Pancreas (tissue), 10 donors: ENCODE measurements around the gene HIP1R. TPM values are rescaled to one million over a fixed set of nuclear protein-coding genes. Genes with fewer than 3 reads are reported as not detected.

Source experiments
- ATAC-seq, 4 donors: fragments of 200-7000 bp; cut with Tn5 transposase; one replicate each; pipeline versions ENCODE4 v1.8.0 to v1.9.1; 2020; ENCODE audit warnings: mild to moderate bottlenecking in 4 of 4, moderate library complexity in 4 of 4
- DNase-seq, 6 donors: peaks; one replicate each; pipeline ENCODE4 v3.0.0-alpha.2; 2020
- FAIRE-seq: peaks from 2 replicates; lab custom pipeline; 2012; peaks lifted over from hg19 to GRCh38; lab: Jason Lieb, UNC
- H3K27ac ChIP-seq, 4 donors: fragments of 200-600 bp; sonication (generic); 1 replicate in 3 of 4; 2 replicates in 1 of 4; pipeline versions ENCODE4 v1.5.0 to v1.8.0; 2020
- H3K27me3 ChIP-seq, 4 donors: fragments of 200-600 bp; one replicate each; pipeline ENCODE4 v1.8.0; 2021
- H3K36me3 ChIP-seq, 3 donors: fragments of 200-600 bp; sonication (generic) in 1 of 3; one replicate each; pipeline versions ENCODE4 v1.5.0 to v1.8.0; 2020 to 2021
- H3K4me1 ChIP-seq, 3 donors: fragments of 200-600 bp; one replicate each; pipeline ENCODE4 v1.8.0; 2021
- H3K4me3 ChIP-seq, 4 donors: fragments of 200-600 bp; sonication (generic) in 2 of 4; one replicate each; pipeline versions ENCODE4 v1.5.0 to v1.8.0; 2020 to 2021
- H3K9me3 ChIP-seq, 4 donors: fragments of 200-600 bp; one replicate each; pipeline ENCODE4 v1.8.0; 2021
- CTCF ChIP-seq, 4 donors: fragments of 200-600 bp; sonication (generic) in 3 of 4; IDR thresholded peaks; one replicate each; pipeline versions ENCODE4 v1.5.0 to v1.8.0; 2021; ENCODE audit warnings: antibody characterized with exemption in 4 of 4
- WGBS, 2 donors: extraction: QIAGEN DNeasy Blood & Tissue Kit; methylation state at CpG; one replicate each; pipeline ENCODE4 v1.1.7; 2013; 5-methylcytosine and 5-hydroxymethylcytosine counted together
- intact Hi-C, 3 donors: fragments of 100-400 bp; cut with DNase I; formaldehyde crosslinking; loops; one replicate each; pipeline versions ENCODE4 v1.11.1 to v1.14.2; 2022
- polyA plus RNA-seq, 2 donors: library from polyadenylated mRNA; stranded (reverse); fragments of 200-250 nt; gene quantifications; one replicate each; pipeline ENCODE4 v1.2.3, GENCODE V29; 2013
- total RNA-seq, 6 donors: library from RNA; stranded (reverse); fragmentation: NEBNext Ultra II Directional in 4 of 6; extraction: Animal tissue kit (Norgen Biotek cat#: 25700) in 4 of 6; gene quantifications; one replicate each; pipeline versions ENCODE4 v1.2.1 to v1.2.4, GENCODE V29; 2021 to 2023
- donor health status: healthy with polysubstance abuse.
- donor health status: DM: no; HTN: no; CAD: no; lungs with moderate emphysema.
- donor health status: DM: no; HTN: no; CAD: no.
- donor health status: control.
- donor health status: control.
- donor health status: Bipolar disorder and iron deficiency.
- donor health status: DM: yes; HTN: yes; CAD: no.
- donor health status: DM: no; HTN: no; CAD: no.
- donor health status: DM: no; HTN: no; CAD: no.
- donor health status: DM: yes; HTN: yes; CAD: no.

Gene HIP1R
- total and polyA plus RNA-seq, 8 donors: 41.0 to 206 (median 50.8) TPM

- H3K9me3 ChIP-seq: no peaks in the 10 kb centered on the region
- H3K4me3 ChIP-seq: no peak overlapping the region
- no peak for TF ChIP-seq CTCF (IDR thresholded peaks at IDR 0.05)
- peaks cover 0 to 45% (median 15%) of the 10 kb centered on the region in 3 donors for H3K36me3 ChIP-seq
- DNase-seq: peak in 2 of 6 donors; percentile 14 to 79
- FAIRE-seq: no peak
- intact Hi-C loops: loop anchor here in 2 of 3 donors (5.0 to 10.0 kb wide), 2 partner anchors 96 to 99 kb away; no protein-coding TSS in a partner anchor
- H3K27ac ChIP-seq: no peak overlapping the region
- H3K27me3 ChIP-seq: no peaks in the 10 kb centered on the region
- ATAC-seq: no peak
- WGBS, 2 donors: 89 to 90% methylated on average over 36 to 40 of the region's 40 CpGs
- peaks cover 0 to 6% (median 5%) of the 10 kb centered on the region in 3 donors for H3K4me1 ChIP-seq
These were observed 20.9 kb downstream of the HIP1R start for GRCh38 chr12:122855928-122856831.

- ATAC-seq (no peak), FAIRE-seq (no peak)
These were observed 21.9 kb downstream of the HIP1R start for GRCh38 chr12:122856999-122857671.

GRCh38 chr12:122858171-122858570 is 22.9 kb downstream of the HIP1R start:
- peaks cover 0 to 40% (median 7%) of the 10 kb centered on the region in 3 donors for H3K36me3 ChIP-seq
- H3K4me3 ChIP-seq: no peak overlapping the region
- no peaks in the 10 kb centered on the region for H3K27me3 ChIP-seq
- FAIRE-seq (no peak), ATAC-seq (no peak), DNase-seq (peak in 2 of 6 donors; percentile 39 to 79)
- peaks cover 4 to 11% (median 8%) of the 10 kb centered on the region in 3 donors for H3K4me1 ChIP-seq
- H3K27ac ChIP-seq: no peak overlapping the region
- no peaks in the 10 kb centered on the region for H3K9me3 ChIP-seq
- WGBS, 2 donors: 83 to 84% methylated on average over 14 of the region's 14 CpGs
- intact Hi-C loops: loop anchor here in 2 of 3 donors (5.0 to 10.0 kb wide), 2 partner anchors 94 to 97 kb away; no protein-coding TSS in a partner anchor
- no peak for TF ChIP-seq CTCF (IDR thresholded peaks at IDR 0.05)

More at GRCh38 chr12:122856999-122857671, 21.9 kb downstream of the HIP1R start:
- intact Hi-C loops: loop anchor here in 2 of 3 donors (5.0 to 10.0 kb wide), 2 partner anchors 95 to 98 kb away; no protein-coding TSS in a partner anchor
- no peaks in the 10 kb centered on the region for H3K27me3 ChIP-seq
- H3K4me1 ChIP-seq: peaks cover 0 to 6% (median 5%) of the 10 kb centered on the region in 3 donors
- 88 to 91% methylated on average over 24 of the region's 24 CpGs for WGBS, 2 donors
- no peak overlapping the region for H3K4me3 ChIP-seq
- no peaks in the 10 kb centered on the region for H3K9me3 ChIP-seq
- H3K36me3 ChIP-seq: peaks cover 0 to 40% (median 7%) of the 10 kb centered on the region in 3 donors
- no peak overlapping the region for H3K27ac ChIP-seq
- peak in 1 of 6 donors; percentile 64 for DNase-seq
- TF ChIP-seq CTCF (IDR thresholded peaks at IDR 0.05): no peak

- intact Hi-C loops: loop anchor here in 2 of 3 donors (5.0 to 10.0 kb wide), 2 partner anchors 94 to 96 kb away; no protein-coding TSS in a partner anchor
- DNase-seq: peak in 3 of 6 donors; percentile 45 to 71 (median 55)
- 89 to 90% methylated on average over 22 of the region's 22 CpGs for WGBS, 2 donors
These were observed 23.5 kb downstream of the HIP1R start for GRCh38 chr12:122858591-122859302.

More at GRCh38 chr12:122858591-122859302, 23.5 kb downstream of the HIP1R start:
- Histone ChIP-seq H3K27me3 (no peaks in the 10 kb centered on the region), H3K36me3 (peaks cover 0 to 40% (median 7%) of the 10 kb centered on the region in 3 donors), H3K4me3 (no peak overlapping the region), H3K9me3 (no peaks in the 10 kb centered on the region), H3K27ac (no peak overlapping the region), H3K4me1 (peaks cover 5 to 14% (median 12%) of the 10 kb centered on the region in 3 donors)
- TF ChIP-seq CTCF (IDR thresholded peaks at IDR 0.05): no peak
- FAIRE-seq: no peak
- no peak for ATAC-seq
